Neuronal stem cell (in vitro differentiated cells): ENCODE results near the gene MAZ.
"Not testable (repeated sequence)": the region's sequence is repeated elsewhere in the genome, so short reads cannot be mapped to it uniquely, and the experiment has no call there.

Source experiments
- DNase-seq: peaks from one replicate; pipeline ENCODE4 v3.0.0-alpha.2; 2013; ENCODE audit warnings: low spot score
- H2AFZ ChIP-seq: one replicate; pipeline ENCODE4 v1.6.1; 2013; ENCODE audit warnings: mild to moderate bottlenecking, low read length, inconsistent platforms
- H2AK5ac ChIP-seq: 2 replicates; pipeline ENCODE4 v1.6.1; 2013; ENCODE audit warnings: low read depth, mild to moderate bottlenecking, inconsistent platforms, low read length, moderate library complexity, mixed read lengths
- H2BK120ac ChIP-seq: 2 replicates; pipeline ENCODE4 v1.6.1; 2013; ENCODE audit warnings: low read depth, mild to moderate bottlenecking, inconsistent platforms, low read length, moderate library complexity, mixed read lengths
- H2BK12ac ChIP-seq: one replicate; pipeline ENCODE4 v1.6.1; 2013; ENCODE audit warnings: low read length, inconsistent platforms
- H2BK15ac ChIP-seq: 2 replicates; pipeline ENCODE4 v1.6.1; 2013; ENCODE audit warnings: mild to moderate bottlenecking, low read length, inconsistent platforms, mixed read lengths
- H2BK5ac ChIP-seq: one replicate; pipeline ENCODE4 v1.6.1; 2013; ENCODE audit warnings: inconsistent platforms, mild to moderate bottlenecking, low read length, moderate library complexity
- H3K14ac ChIP-seq: one replicate; pipeline ENCODE4 v1.6.1; 2013; ENCODE audit warnings: low read length, inconsistent platforms
- H3K18ac ChIP-seq: 2 replicates; pipeline ENCODE4 v1.6.1; 2013; ENCODE audit warnings: low read length, inconsistent platforms
- H3K23ac ChIP-seq: 2 replicates; pipeline ENCODE4 v1.6.1; 2013; ENCODE audit warnings: low read depth, mild to moderate bottlenecking, mixed read lengths, low read length, inconsistent platforms; ENCODE audit not compliant: poor library complexity
- H3K27ac ChIP-seq: replicated peaks from 3 replicates; pipeline ENCODE4 v1.5.1; 2013; ENCODE audit warnings: low read length, inconsistent platforms
- H3K27me3 ChIP-seq, 3 experiments: 2 replicates each; pipeline ENCODE4 v1.6.1; 2013; ENCODE audit warnings: low read length in 3 of 3, mild to moderate bottlenecking in 2 of 3, inconsistent platforms in 1 of 3, low read depth in 1 of 3, mixed read lengths in 1 of 3, moderate library complexity in 1 of 3; ENCODE audit not compliant: control insufficient read depth in 3 of 3, insufficient read depth in 3 of 3
- H3K36me3 ChIP-seq, 2 donors: replicated peaks in 1 of 2; 2 replicates each; pipeline ENCODE4 v1.6.1; 2013; ENCODE audit warnings: low read length in 2 of 2; ENCODE audit not compliant: control insufficient read depth in 2 of 2, insufficient read depth in 2 of 2
- H3K4ac ChIP-seq: 2 replicates; pipeline ENCODE4 v1.6.1; 2013; ENCODE audit warnings: inconsistent platforms, mild to moderate bottlenecking, low read length, moderate library complexity
- H3K4me1 ChIP-seq, 2 donors: 1 replicate in 1 of 2; 2 replicates in 1 of 2; pipeline ENCODE4 v1.6.1; 2013; ENCODE audit warnings: low read length in 2 of 2, low read depth in 1 of 2; ENCODE audit not compliant: control insufficient read depth in 2 of 2, insufficient read depth in 1 of 2
- H3K4me2 ChIP-seq: one replicate; pipeline ENCODE4 v1.6.1; 2013; ENCODE audit warnings: mild to moderate bottlenecking, low read length, inconsistent platforms; ENCODE audit not compliant: insufficient read depth, poor library complexity, severe bottlenecking
- H3K4me3 ChIP-seq, 2 donors: 2 replicates each; pipeline ENCODE4 v1.5.1; 2013; ENCODE audit warnings: low read length in 2 of 2, mild to moderate bottlenecking in 2 of 2, inconsistent platforms in 1 of 2, moderate library complexity in 1 of 2
- H3K79me1 ChIP-seq: one replicate; pipeline ENCODE4 v1.6.1; 2013; ENCODE audit warnings: low read depth, mild to moderate bottlenecking, inconsistent platforms, low read length, moderate library complexity
- H3K9ac ChIP-seq: one replicate; pipeline ENCODE4 v1.6.1; 2013; ENCODE audit warnings: mild to moderate bottlenecking, low read depth, low read length, inconsistent platforms; ENCODE audit not compliant: poor library complexity
- H3K9me3 ChIP-seq, 2 donors: replicated peaks in 1 of 2; 2 replicates each; pipeline versions ENCODE3 to v1.6.1; 2013; ENCODE audit warnings: low read length in 2 of 2, mild to moderate bottlenecking in 2 of 2, inconsistent platforms in 1 of 2, low read depth in 1 of 2, mixed read lengths in 1 of 2, moderate library complexity in 1 of 2; ENCODE audit not compliant: control insufficient read depth in 2 of 2, insufficient read depth in 1 of 2
- H4K8ac ChIP-seq: one replicate; pipeline ENCODE4 v1.6.1; 2013; ENCODE audit warnings: low read depth, mild to moderate bottlenecking, inconsistent platforms, low read length, moderate library complexity
- H4K91ac ChIP-seq: one replicate; pipeline ENCODE4 v1.6.1; 2013; ENCODE audit warnings: low read length, low read depth, mild to moderate bottlenecking, inconsistent platforms; ENCODE audit not compliant: poor library complexity
- WGBS, 2 donors: extraction: QIAGEN DNeasy Blood & Tissue Kit; methylation state at CpG; one replicate each; pipeline ENCODE4 v1.1.7; 2013; ENCODE audit warnings: missing lambda C conversion rate in 2 of 2, mixed read lengths in 1 of 2; ENCODE audit not compliant: insufficient read length in 2 of 2, insufficient replicate concordance in 1 of 2; ENCODE audit errors: extremely low coverage in 2 of 2; 5-methylcytosine and 5-hydroxymethylcytosine counted together

MAZ gene

GRCh38 chr16:29830774-29831173, 24.4 kb downstream of the MAZ start:
- H2BK5ac ChIP-seq = no peak overlapping the region
- no peaks in the 10 kb centered on the region for H3K27me3 ChIP-seq
- no peak overlapping the region for H3K27ac ChIP-seq
- H3K36me3 ChIP-seq = no peaks in the 10 kb centered on the region
- H3K14ac ChIP-seq = no peak overlapping the region
- H3K4me1 ChIP-seq = peaks cover 0 to 2% of the 10 kb centered on the region in 2 donors
- no peak overlapping the region for H3K18ac ChIP-seq
- no peak overlapping the region for H3K4ac ChIP-seq
- H3K23ac ChIP-seq = no peak overlapping the region
- no peak overlapping the region for H4K8ac ChIP-seq
- no peak overlapping the region for H3K4me3 ChIP-seq
- no peak overlapping the region for H2AFZ ChIP-seq
- H2BK15ac ChIP-seq = no peak overlapping the region
- H4K91ac ChIP-seq = no peak overlapping the region
- no peak overlapping the region for H3K9ac ChIP-seq
- H2BK12ac ChIP-seq = no peak overlapping the region
- H2AK5ac ChIP-seq = no peak overlapping the region
- H3K79me1 ChIP-seq = peaks cover 2% of the 10 kb centered on the region
- H3K9me3 ChIP-seq = no peaks in the 10 kb centered on the region
- no peak overlapping the region for H2BK120ac ChIP-seq
- WGBS, 2 donors = no CpG with 5 or more reads among the region's 11 CpGs
- H3K4me2 ChIP-seq = no peak overlapping the region
- no peak for DNase-seq

GRCh38 chr16:29831490-29831889, 25.2 kb downstream of the MAZ start:
- H3K14ac ChIP-seq = no peak overlapping the region
- no peak overlapping the region for H2BK5ac ChIP-seq
- H3K9ac ChIP-seq = no peak overlapping the region
- peaks cover 2% of the 10 kb centered on the region for H3K79me1 ChIP-seq
- no peak overlapping the region for H3K23ac ChIP-seq
- no peak overlapping the region for H3K4ac ChIP-seq
- no peaks in the 10 kb centered on the region for H3K36me3 ChIP-seq
- H3K4me2 ChIP-seq = no peak overlapping the region
- peaks cover 0 to 2% of the 10 kb centered on the region in 2 donors for H3K4me1 ChIP-seq
- no peaks in the 10 kb centered on the region for H3K27me3 ChIP-seq
- WGBS, 2 donors = no CpG with 5 or more reads among the region's 2 CpGs
- H2BK15ac ChIP-seq = no peak overlapping the region
- no peak overlapping the region for H4K91ac ChIP-seq
- no peak overlapping the region for H3K27ac ChIP-seq
- no peak overlapping the region for H2AFZ ChIP-seq
- peak overlapping the region; percentile 28 for H3K18ac ChIP-seq
- H2AK5ac ChIP-seq = no peak overlapping the region
- H3K9me3 ChIP-seq = no peaks in the 10 kb centered on the region
- H3K4me3 ChIP-seq = no peak overlapping the region
- peak overlapping the region; percentile 41 for H2BK12ac ChIP-seq
- H4K8ac ChIP-seq = no peak overlapping the region
- H2BK120ac ChIP-seq = no peak overlapping the region
- no peak for DNase-seq

GRCh38 chr16:29833219-29833618, 26.9 kb downstream of the MAZ start:
- H2BK120ac ChIP-seq, DNase-seq, H3K14ac ChIP-seq, H2AFZ ChIP-seq, H3K4me3 ChIP-seq, H4K8ac ChIP-seq, H3K9ac ChIP-seq, H3K23ac ChIP-seq, H2BK12ac ChIP-seq, H2BK15ac ChIP-seq, H3K18ac ChIP-seq, H3K36me3 ChIP-seq, H3K4ac ChIP-seq, H4K91ac ChIP-seq, H3K4me2 ChIP-seq, H3K9me3 ChIP-seq, H3K27me3 ChIP-seq, H2AK5ac ChIP-seq, H3K27ac ChIP-seq, H3K79me1 ChIP-seq, H2BK5ac ChIP-seq, H3K4me1 ChIP-seq: not testable (repeated sequence)
- no CpG with 5 or more reads among the region's 4 CpGs for WGBS, 2 donors

- Histone ChIP-seq H4K91ac (no peak overlapping the region), H2BK15ac (peak overlapping the region; percentile 71), H2BK12ac (no peak overlapping the region), H3K14ac (no peak overlapping the region), H3K4me3 (no peak overlapping the region), H3K79me1 (peaks cover 2% of the 10 kb centered on the region), H3K27ac (no peak overlapping the region), H2AK5ac (peak overlapping the region; percentile 25), H3K4ac (no peak overlapping the region), H2AFZ (no peak overlapping the region), H3K4me2 (no peak overlapping the region), H2BK120ac (no peak overlapping the region), H2BK5ac (peak overlapping the region; percentile 48), H3K9me3 (no peaks in the 10 kb centered on the region), H3K36me3 (no peaks in the 10 kb centered on the region), H3K27me3 (no peaks in the 10 kb centered on the region), H3K4me1 (peaks cover 0 to 2% of the 10 kb centered on the region in 2 donors), H3K23ac (no peak overlapping the region), H4K8ac (no peak overlapping the region), H3K18ac (no peak overlapping the region), H3K9ac (no peak overlapping the region)
- no peak for DNase-seq
- no CpG with 5 or more reads among the region's 5 CpGs for WGBS, 2 donors
Observed at GRCh38 chr16:29834079-29834478, 27.8 kb downstream of the MAZ start.
